ENCODE measurements around the gene SPOCK2.

GRCh38 chr10:72074574-72075375, 13.6 kb downstream of the SPOCK2 start:
- TF ChIP-seq MIXL1 (CRISPR knock-in tag; IDR thresholded peaks at IDR 0.05) = no peak
- TF ChIP-seq CTCF (CRISPR knock-in tag; IDR thresholded peaks at IDR 0.05) = no peak
- TF ChIP-seq SIX1 (CRISPR knock-in tag; IDR thresholded peaks at IDR 0.05; ENCODE audit: borderline replicate concordance) = no peak
- TF ChIP-seq EP300 (IDR thresholded peaks at IDR 0.05; ENCODE audit: low read depth in 2 of 2, low read length in 2 of 2) = no peak
- no peak for TF ChIP-seq EP300 (CRISPR knock-in tag; IDR thresholded peaks at IDR 0.05; ENCODE audit: borderline replicate concordance)

All from HepG2 (cell line).